HL-60 (cell line): Measurements from ENCODE around the gene GPNMB.

Experiments used
- DNase-seq, 2 experiments: peaks; one replicate each; pipeline ENCODE4 v3.0.0-alpha.2; 2010 to 2020; ENCODE audit warnings: low read depth in 1 of 2, low spot score in 1 of 2
- H3K27ac ChIP-seq: fragments of 250-450 bp; sonication (Bioruptor Pico); replicated peaks from 2 replicates; pipeline ENCODE4 v1.5.1; 2020; ENCODE audit warnings: mild to moderate bottlenecking, moderate library complexity
- H3K27me3 ChIP-seq: fragments of 250-450 bp; sonication (Bioruptor Pico); 2 replicates; pipeline ENCODE4 v1.5.1; 2021; ENCODE audit warnings: mild to moderate bottlenecking, moderate library complexity; ENCODE audit not compliant: insufficient read depth, poor library complexity, severe bottlenecking
- H3K4me3 ChIP-seq: replicated peaks from 2 replicates; pipeline ENCODE4 v1.5.1; 2011; ENCODE audit warnings: mild to moderate bottlenecking, control low read depth, low read length; ENCODE audit not compliant: insufficient read depth
- CTCF ChIP-seq: IDR thresholded peaks from one replicate; pipeline ENCODE4 v1.5.1; 2011; ENCODE audit warnings: low read length, control low read depth, inconsistent platforms; ENCODE audit not compliant: insufficient read depth
- GABPA ChIP-seq: IDR thresholded peaks from 2 replicates; pipeline ENCODE4 v1.6.1; 2012; ENCODE audit warnings: low read depth
- POLR2AphosphoS5 ChIP-seq: IDR thresholded peaks from 2 replicates; pipeline ENCODE4 v1.6.1; 2012; ENCODE audit warnings: low read depth
- REST ChIP-seq: IDR thresholded peaks from 2 replicates; pipeline ENCODE4 v1.6.1; 2012; ENCODE audit warnings: low read depth; ENCODE audit not compliant: insufficient replicate concordance
- SPI1 ChIP-seq: IDR thresholded peaks from 2 replicates; pipeline ENCODE4 v1.6.1; 2012; ENCODE audit warnings: low read depth, mild to moderate bottlenecking, borderline replicate concordance

Gene GPNMB

GRCh38 chr7:23234569-23235296 lies 11.8 kb upstream of the GPNMB start:
- TF ChIP-seq GABPA: no peak
- TF ChIP-seq POLR2AphosphoS5: no peak
- no peak for TF ChIP-seq CTCF
- TF ChIP-seq SPI1: no peak
- TF ChIP-seq REST: no peak
- Histone ChIP-seq H3K27me3 (no peaks in the 10 kb centered on the region), H3K4me3 (no peak overlapping the region), H3K27ac (no peak overlapping the region)
- no peak for DNase-seq

- Histone ChIP-seq H3K27ac (no peak overlapping the region), H3K27me3 (no peaks in the 10 kb centered on the region), H3K4me3 (no peak overlapping the region)
- no peak for TF ChIP-seq GABPA
- no peak for TF ChIP-seq SPI1
- no peak for TF ChIP-seq REST
- TF ChIP-seq CTCF: no peak
- no peak for TF ChIP-seq POLR2AphosphoS5
- no peak for DNase-seq
Observed at GRCh38 chr7:23235813-23236221, 10.8 kb upstream of the GPNMB start.

GRCh38 chr7:23237000-23237399 lies 9.6 kb upstream of the GPNMB start:
- DNase-seq: no peak
- TF ChIP-seq REST (no peak), POLR2AphosphoS5 (no peak), GABPA (no peak), CTCF (no peak), SPI1 (no peak)
- H3K27ac ChIP-seq: no peak overlapping the region
- no peaks in the 10 kb centered on the region for H3K27me3 ChIP-seq
- no peak overlapping the region for H3K4me3 ChIP-seq
